IPS-NIHi11 (cell line): ENCODE measurements around the gene B4GALNT1.
"Not testable (repeated sequence)": the region's sequence is repeated elsewhere in the genome, so short reads cannot be mapped to it uniquely, and the experiment has no call there.

Experiments
- DNase-seq: peaks from one replicate; pipeline ENCODE4 v3.0.0; 2012; ENCODE audit warnings: mixed read lengths, low spot score

B4GALNT1 gene

GRCh38 chr12:57632958-57633840 is at the start of gene B4GALNT1:
Gene B4GALNT1 (minus strand): TSS chr12:57633201. CDS start chr12:57632132, 1,069 bp downstream.
- DNase-seq: peak; percentile 91

GRCh38 chr12:57679697-57680096 is 46.7 kb upstream of the B4GALNT1 start:
- DNase-seq: no peak

GRCh38 chr12:57677947-57678346 is 44.9 kb upstream of the B4GALNT1 start:
- DNase-seq: not testable (repeated sequence)

- DNase-seq: no peak
Measured at GRCh38 chr12:57674691-57675090, 41.7 kb upstream of the B4GALNT1 start.

- no peak for DNase-seq
Measured at GRCh38 chr12:57672801-57673200, 39.8 kb upstream of the B4GALNT1 start.

- not testable (repeated sequence) for DNase-seq
Measured at GRCh38 chr12:57671811-57672210, 38.8 kb upstream of the B4GALNT1 start.

GRCh38 chr12:57669691-57670090 is 36.7 kb upstream of the B4GALNT1 start:
- DNase-seq: not testable (repeated sequence)

- DNase-seq: no peak
Measured at GRCh38 chr12:57666897-57667296, 33.9 kb upstream of the B4GALNT1 start.

GRCh38 chr12:57665066-57665820 is 32.2 kb upstream of the B4GALNT1 start:
- not testable (repeated sequence) for DNase-seq

- DNase-seq: no peak
Measured at GRCh38 chr12:57661376-57661775, 28.4 kb upstream of the B4GALNT1 start.

- DNase-seq: no peak
Measured at GRCh38 chr12:57658890-57659289, 25.9 kb upstream of the B4GALNT1 start.

GRCh38 chr12:57657744-57658143 is 24.7 kb upstream of the B4GALNT1 start:
- no peak for DNase-seq

- not testable (repeated sequence) for DNase-seq
Measured at GRCh38 chr12:57656408-57656807, 23.4 kb upstream of the B4GALNT1 start.

- DNase-seq: no peak
Measured at GRCh38 chr12:57655541-57656240, 22.7 kb upstream of the B4GALNT1 start.

GRCh38 chr12:57654042-57654441 is 21.0 kb upstream of the B4GALNT1 start:
- DNase-seq: no peak

- DNase-seq: not testable (repeated sequence)
Measured at GRCh38 chr12:57646659-57647049, 13.7 kb upstream of the B4GALNT1 start.

GRCh38 chr12:57645990-57646658 is 13.1 kb upstream of the B4GALNT1 start:
- not testable (repeated sequence) for DNase-seq

GRCh38 chr12:57641699-57642442 is 8.9 kb upstream of the B4GALNT1 start:
- no peak for DNase-seq

- no peak for DNase-seq
Measured at GRCh38 chr12:57640175-57641042, 7.4 kb upstream of the B4GALNT1 start.

- no peak for DNase-seq
Measured at GRCh38 chr12:57638096-57638495, 5.1 kb upstream of the B4GALNT1 start.
